ENCODE results near the gene BAZ1B.

- TF ChIP-seq CTCF (IDR thresholded peaks at IDR 0.05) (no peak), POLR2A (IDR thresholded peaks at IDR 0.05) (no peak)
These were observed 10.1 kb upstream of the BAZ1B start for GRCh38 chr7:73532224-73532623.

All from esophagus squamous epithelium (tissue), 4 donors.